Activated CD4-positive, alpha-beta T cell treated with anti-CD3 and anti-CD28 coated beads for 1 hour (primary cell): ENCODE results near the gene ADGRD2.
"Not testable (repeated sequence)": the region's sequence is repeated elsewhere in the genome, so short reads cannot be mapped to it uniquely, and the experiment has no call there.

Experiments
- DNase-seq: peaks from one replicate; pipeline ENCODE4 v3.0.0-alpha.2; 2020

The ADGRD2 gene

GRCh38 chr9:124450241-124450924 lies at the start of gene ADGRD2:
Gene ADGRD2, plus strand, starts transcription at chr9:124450451. Its CDS starts 1,216 bp downstream, at chr9:124451667.
- no peak for DNase-seq

- no peak for DNase-seq
Observed at GRCh38 chr9:124403246-124403645, 47.0 kb upstream of the ADGRD2 start.

- no peak for DNase-seq
Observed at GRCh38 chr9:124409410-124409809, 40.8 kb upstream of the ADGRD2 start.

GRCh38 chr9:124410321-124410913 lies 39.8 kb upstream of the ADGRD2 start:
- DNase-seq: no peak

GRCh38 chr9:124411514-124412227 lies 38.6 kb upstream of the ADGRD2 start:
- DNase-seq: no peak

- no peak for DNase-seq
Observed at GRCh38 chr9:124412228-124412575, 38.0 kb upstream of the ADGRD2 start.

GRCh38 chr9:124414612-124415011 lies 35.6 kb upstream of the ADGRD2 start:
- DNase-seq: no peak

GRCh38 chr9:124415102-124415851 lies 35.0 kb upstream of the ADGRD2 start, which contains the start of gene PSMB7:
Gene PSMB7, minus strand, starts transcription at chr9:124415442. Its CDS starts 17 bp downstream, at chr9:124415425.
- DNase-seq: peak; percentile 95

- no peak for DNase-seq
Observed at GRCh38 chr9:124415852-124416484, 34.3 kb upstream of the ADGRD2 start.

GRCh38 chr9:124419832-124420489 lies 30.3 kb upstream of the ADGRD2 start:
- DNase-seq: no peak

- no peak for DNase-seq
Observed at GRCh38 chr9:124420991-124421543, 29.2 kb upstream of the ADGRD2 start.

- DNase-seq: no peak
Observed at GRCh38 chr9:124423155-124423554, 27.1 kb upstream of the ADGRD2 start.

- no peak for DNase-seq
Observed at GRCh38 chr9:124423591-124423990, 26.7 kb upstream of the ADGRD2 start.

- DNase-seq: not testable (repeated sequence)
Observed at GRCh38 chr9:124425733-124426132, 24.5 kb upstream of the ADGRD2 start.

- no peak for DNase-seq
Observed at GRCh38 chr9:124426361-124426760, 23.9 kb upstream of the ADGRD2 start.

- DNase-seq: no peak
Observed at GRCh38 chr9:124427281-124427680, 23.0 kb upstream of the ADGRD2 start.

GRCh38 chr9:124428751-124429529 lies 21.3 kb upstream of the ADGRD2 start:
- DNase-seq: no peak

- DNase-seq: no peak
Observed at GRCh38 chr9:124429530-124429867, 20.8 kb upstream of the ADGRD2 start.

GRCh38 chr9:124436320-124436719 lies 13.9 kb upstream of the ADGRD2 start:
- DNase-seq: no peak

GRCh38 chr9:124437086-124437485 lies 13.2 kb upstream of the ADGRD2 start:
- no peak for DNase-seq

- no peak for DNase-seq
Observed at GRCh38 chr9:124438091-124438490, 12.2 kb upstream of the ADGRD2 start.
